GM12878 (cell line): ENCODE measurements around the gene KIF2A. TPM values are rescaled to one million over a fixed set of nuclear protein-coding genes. Genes with fewer than 3 reads are reported as not detected.

ENCODE experiments used
- ATAC-seq: fragments of 200-7000 bp; cut with Tn5 transposase; 3 replicates; pipeline ENCODE4 v1.9.1; 2020; ENCODE audit warnings: mild to moderate bottlenecking, moderate library complexity
- BruUV-seq: library from RNA; stranded (reverse); fragments of 400-500 nt; replicated peaks from 2 replicates; lab custom pipeline; 2021; lab: Mats Ljungman, UMichigan
- CTCF ChIA-PET: fragments of 300-600 bp; sonication (Branson Sonifier 250); formaldehyde crosslinking; extraction: SDS; loops from one replicate; lab custom pipeline; 2021; ENCODE audit warnings: inconsistent platforms; lab: Yijun Ruan, JAX
- POLR2A ChIA-PET: fragments of 350-600 bp; formaldehyde crosslinking; extraction: SDS; loops from one replicate; lab custom pipeline; 2021; ENCODE audit warnings: inconsistent platforms; lab: Charles Lee
- RAD21 ChIA-PET: fragments of 300-600 bp; sonication (Branson Sonifier 250); formaldehyde crosslinking; loops from one replicate; lab custom pipeline; 2023; ENCODE audit warnings: antibody characterized with exemption; ENCODE audit not compliant: unreplicated experiment; lab: Charles Lee
- SMC1A ChIA-PET: fragments of 300-600 bp; sonication (Branson Sonifier 250); formaldehyde crosslinking; loops from one replicate; lab custom pipeline; 2023; ENCODE audit not compliant: unreplicated experiment, uncharacterized antibody; lab: Charles Lee
- DNase-seq: peaks from one replicate; pipeline ENCODE4 v3.0.0-alpha.2; 2011; ENCODE audit warnings: low read depth, low spot score
- FAIRE-seq: peaks from 3 replicates; lab custom pipeline; 2011; peaks lifted over from hg19 to GRCh38; lab: Jason Lieb, UNC
- H2AFZ ChIP-seq: 2 replicates; pipeline ENCODE4 v1.6.0; 2011; ENCODE audit warnings: low read depth, low read length, control low read depth; ENCODE audit not compliant: control insufficient read depth
- H3K27ac ChIP-seq: 2 replicates; pipeline ENCODE4 v1.5.1; 2011; ENCODE audit warnings: control low read depth; ENCODE audit not compliant: control insufficient read depth, insufficient read depth
- H3K27me3 ChIP-seq, 2 experiments: replicated peaks in 1 of 2; 2 replicates each; pipeline versions ENCODE4 v1.6.0 to v1.6.1; 2011; ENCODE audit warnings: low read length in 1 of 2; ENCODE audit not compliant: control insufficient read depth in 2 of 2, insufficient read depth in 2 of 2
- H3K36me3 ChIP-seq, 2 experiments: 2 replicates each; pipeline ENCODE4 v1.5.1; 2011; ENCODE audit warnings: low read length in 1 of 2; ENCODE audit not compliant: control insufficient read depth in 2 of 2, insufficient read depth in 2 of 2
- H3K4me1 ChIP-seq: 2 replicates; pipeline ENCODE4 v1.6.1; 2011; ENCODE audit warnings: mild to moderate bottlenecking, low read length, moderate library complexity, mixed read lengths; ENCODE audit not compliant: control insufficient read depth, insufficient read depth
- H3K4me2 ChIP-seq: 2 replicates; pipeline ENCODE4 v1.6.0; 2011; ENCODE audit warnings: control low read depth; ENCODE audit not compliant: control insufficient read depth, insufficient read depth
- H3K4me3 ChIP-seq: fragments of 200-600 bp; sonication (generic); 2 replicates; pipeline ENCODE4 v1.5.1; 2016
- H3K79me2 ChIP-seq: 2 replicates; pipeline ENCODE4 v1.6.0; 2011; ENCODE audit warnings: low read length; ENCODE audit not compliant: control insufficient read depth, insufficient read depth
- H3K9ac ChIP-seq: 2 replicates; pipeline ENCODE4 v1.8.0; 2011; ENCODE audit warnings: low read length, control low read depth, mixed read lengths; ENCODE audit not compliant: control insufficient read depth, insufficient read depth
- H3K9me3 ChIP-seq: replicated peaks from 3 replicates; pipeline ENCODE4 v1.5.1; 2011; ENCODE audit warnings: mild to moderate bottlenecking, low read length; ENCODE audit not compliant: control insufficient read depth, insufficient read depth
- H4K20me1 ChIP-seq: 2 replicates; pipeline ENCODE4 v1.6.0; 2011; ENCODE audit not compliant: control insufficient read depth, insufficient read depth
- BHLHE40 ChIP-seq, 2 experiments: fragments of 450-650 bp in 1 of 2; IDR thresholded peaks; 2 replicates each; pipeline ENCODE4 v1.6.1; 2011 to 2017; ENCODE audit warnings: low read depth in 2 of 2, borderline replicate concordance in 1 of 2, improper control_type of control experiment in 1 of 2, low read length in 1 of 2, mild to moderate bottlenecking in 1 of 2
- E2F4 ChIP-seq: IDR thresholded peaks from 2 replicates; pipeline ENCODE4 v1.6.1; 2012; ENCODE audit warnings: low read depth, low read length, improper control_type of control experiment
- GATAD2B ChIP-seq: fragments of 450-650 bp; conservative IDR thresholded peaks from 2 replicates; pipeline ENCODE4 v1.6.1; 2017; ENCODE audit warnings: low read depth, mild to moderate bottlenecking, moderate library complexity
- HCFC1 ChIP-seq: fragments of 150-350 bp; IDR thresholded peaks from 2 replicates; pipeline ENCODE4 v1.6.1; 2014; ENCODE audit warnings: low read length
- HSF1 ChIP-seq: fragments of 150-350 bp; IDR thresholded peaks from 2 replicates; pipeline ENCODE4 v1.6.1; 2014; ENCODE audit warnings: mild to moderate bottlenecking, low read depth, low read length
- LARP7 ChIP-seq: fragments of 450-650 bp; IDR thresholded peaks from 2 replicates; pipeline ENCODE4 v1.6.1; 2017; ENCODE audit warnings: mild to moderate bottlenecking
- MTA2 ChIP-seq: fragments of 450-650 bp; IDR thresholded peaks from 2 replicates; pipeline ENCODE4 v1.6.1; 2016; ENCODE audit warnings: low read depth, mild to moderate bottlenecking, moderate library complexity
- MYC ChIP-seq: IDR thresholded peaks from 2 replicates; pipeline ENCODE4 v1.6.1; 2011; ENCODE audit warnings: mild to moderate bottlenecking, low read length, moderate library complexity, inconsistent platforms; ENCODE audit not compliant: insufficient read depth, insufficient replicate concordance, insufficient read length, severe bottlenecking
- NBN ChIP-seq: fragments of 450-650 bp; IDR thresholded peaks from 2 replicates; pipeline ENCODE4 v1.6.1; 2016
- POU2F2 ChIP-seq: IDR thresholded peaks from 3 replicates; pipeline ENCODE4 v1.6.1; 2011; ENCODE audit warnings: low read depth, mild to moderate bottlenecking, low read length, borderline replicate concordance
- RBBP5 ChIP-seq: fragments of 200-600 bp; sonication (generic); conservative IDR thresholded peaks from 2 replicates; pipeline ENCODE4 v1.6.1; 2016
- RCOR1 ChIP-seq: conservative IDR thresholded peaks from 2 replicates; pipeline ENCODE4 v1.6.1; 2012; ENCODE audit warnings: low read depth, low read length, improper control_type of control experiment
- REST ChIP-seq: IDR thresholded peaks from 2 replicates; pipeline ENCODE4 v1.6.1; 2012; ENCODE audit warnings: mild to moderate bottlenecking, low read depth, low read length
- RUNX3 ChIP-seq: IDR thresholded peaks from 2 replicates; pipeline ENCODE4 v1.6.1; 2012; ENCODE audit warnings: low read length, inconsistent platforms
- SRF ChIP-seq, 2 experiments: IDR thresholded peaks; 2 replicates each; pipeline ENCODE4 v1.6.1; 2011; ENCODE audit warnings: low read depth in 2 of 2, low read length in 2 of 2, mild to moderate bottlenecking in 1 of 2, moderate library complexity in 1 of 2
- TARDBP ChIP-seq: IDR thresholded peaks from 2 replicates; pipeline ENCODE4 v1.6.1; 2016; ENCODE audit warnings: borderline replicate concordance
- TCF3 ChIP-seq: IDR thresholded peaks from 2 replicates; pipeline ENCODE4 v1.6.1; 2012; ENCODE audit warnings: low read depth, mild to moderate bottlenecking, low read length, borderline replicate concordance; ENCODE audit not compliant: insufficient read depth
- WGBS: methylation state at CpG from one replicate; pipeline ENCODE4 v1.1.6; 2016; ENCODE audit warnings: low lambda C conversion rate; ENCODE audit not compliant: insufficient replicate concordance, insufficient coverage; ENCODE audit errors: missing lambda C conversion rate; 5-methylcytosine and 5-hydroxymethylcytosine counted together
- in situ Hi-C: fragments of 300-500 bp; cut with MboI; formaldehyde crosslinking; loops from 9 replicates; pipeline ENCODE4 v1.14.3; 2018; ENCODE audit warnings: mixed read lengths
- intact Hi-C: fragments of 100-400 bp; cut with micrococcal nuclease; formaldehyde crosslinking; loops from one replicate; pipeline ENCODE4 v1.14.2; 2022; ENCODE audit not compliant: unreplicated experiment
- polyA plus RNA-seq, 11 experiments: library from polyadenylated mRNA; depleted of rRNA in 4 of 11; unstranded in 6 of 11; stranded (reverse) in 5 of 11; fragments of >200 nt; fragmentation: Nextera tagmentation in 4 of 11; fragmentation: Illumina TruSeq in 1 of 11; extraction: Ambion mirVana in 4 of 11; extraction: Trizol in 1 of 11; gene quantifications; 1 replicate in 1 of 11; 2 replicates in 10 of 11; pipeline versions ENCODE4 v1.2.1 to v1.2.3, GENCODE V29; 2011 to 2016; ENCODE audit warnings: inconsistent platforms in 2 of 11, missing spikeins in 2 of 11, low read depth in 1 of 11
- total RNA-seq, 4 experiments: library from RNA; depleted of rRNA in 3 of 4; stranded (reverse); fragments of >200 nt in 3 of 4; fragmentation: Illumina TruSeq in 1 of 4; extraction: Trizol in 1 of 4; gene quantifications; 2 replicates each; pipeline versions ENCODE4 v1.2.1 to v1.2.3, GENCODE V29; 2013 to 2021

The KIF2A gene
- total and polyA plus RNA-seq, 10 of the 15 experiments (the other 5 are each of a cell fraction or from before 2014, with no cell fraction given): 35.9 to 124 (median 80.1) TPM

GRCh38 chr5:62412549-62413329, 106.7 kb downstream of the KIF2A start, which contains the start of gene IPO11:
Gene IPO11 (plus strand): TSS chr5:62412763. CDS start chr5:62437280, 24,517 bp downstream.
- Histone ChIP-seq H3K27me3 (no peaks in the 10 kb centered on the region), H3K4me3 (peak within 1 kb of the TSS; percentile 80), H4K20me1 (no peaks in the 10 kb centered on the region), H3K79me2 (peaks cover 31% of the 10 kb centered on the region), H3K9ac (peak within 1 kb of the TSS; percentile 45), H3K4me1 (peaks cover 4% of the 10 kb centered on the region; the same call in 1 of the 2 replicates), H3K4me2 (peak within 1 kb of the TSS; percentile 88), H3K36me3 (no peaks in the 10 kb centered on the region; a peak in 1 of 4 replicates), H2AFZ (peak within 1 kb of the TSS; percentile 91), H3K9me3 (no peaks in the 10 kb centered on the region), H3K27ac (peak within 1 kb of the TSS; percentile 56)
- ChIA-PET CTCF (interaction anchor here (0.5 to 2.8 kb wide), 6 partner anchors 10 to 188 kb away, joined by 3 to 36 read pairs (median 4); partner anchors contain the start of gene DIMT1), POLR2A (interaction anchor here (0.6 to 3.1 kb wide), 5 partner anchors 9 to 107 kb away, joined by 4 to 56 read pairs (median 5); partner anchors contain the start of genes DIMT1 and KIF2A), RAD21 (interaction anchor here (1.1 to 2.6 kb wide), 3 partner anchors 9 to 50 kb away, joined by 3 to 41 read pairs (median 3); partner anchors contain the start of gene DIMT1), SMC1A (interaction anchor here (0.7 to 4.6 kb wide), 7 partner anchors 10 to 171 kb away, joined by 3 to 47 read pairs (median 3); partner anchors contain the start of gene DIMT1)
- in situ Hi-C loops: no loop called here
- no TSS peak for BruUV-seq
- ATAC-seq: peak; percentile 98
- WGBS: under 1% methylated on average over 56 of the region's 66 CpGs
- FAIRE-seq: peak; percentile 99
- peak; percentile 98 for DNase-seq
- intact Hi-C loops: loop anchor here (1.0 kb wide), 1 partner anchor 107 kb away; no protein-coding TSS in a partner anchor
- TF ChIP-seq MYC (peak; percentile 33), HCFC1 (peak; percentile 87), LARP7 (peak; percentile 56; the same call in 1 of the 2 replicates), MTA2 (no peak), HSF1 (no peak), RUNX3 (no peak), REST (no peak), RCOR1 (peak; percentile 82; the same call in 1 of the 2 replicates), E2F4 (peak; percentile 95), TARDBP (peak; percentile 56; the same call in 1 of the 2 replicates), POU2F2 (peak; percentile 65; the same call in 1 of the 3 replicates), GATAD2B (peak; percentile 69; the same call in 1 of the 2 replicates), TCF3 (no peak; the same call in 1 of the 2 replicates), RBBP5 (peak; percentile 87), SRF (IDR thresholded peaks at IDR 0.05; ENCODE audit: low read depth in 2 of 2, low read length in 2 of 2) (peak; percentile 71 to 95), BHLHE40 (IDR thresholded peaks at IDR 0.05; ENCODE audit: borderline replicate concordance in 1 of 2, low read depth in 2 of 2, low read length in 1 of 2) (peak; percentile 26 to 32; a peak in 1 of 4 replicates), NBN (peak; percentile 99)
